ENCODE measurements around the gene F12.

F12 gene

GRCh38 chr5:177409043-177409801 is at the start of gene F12:
F12 (minus strand) TSS chr5:177409564; CDS start chr5:177409527, 37 bp downstream.
- DNase-seq: no peak

- no peak for DNase-seq
Measured at GRCh38 chr5:177458912-177459350, 49.6 kb upstream of the F12 start.

GRCh38 chr5:177457852-177458681 is 48.7 kb upstream of the F12 start:
- DNase-seq: no peak

DNA sequence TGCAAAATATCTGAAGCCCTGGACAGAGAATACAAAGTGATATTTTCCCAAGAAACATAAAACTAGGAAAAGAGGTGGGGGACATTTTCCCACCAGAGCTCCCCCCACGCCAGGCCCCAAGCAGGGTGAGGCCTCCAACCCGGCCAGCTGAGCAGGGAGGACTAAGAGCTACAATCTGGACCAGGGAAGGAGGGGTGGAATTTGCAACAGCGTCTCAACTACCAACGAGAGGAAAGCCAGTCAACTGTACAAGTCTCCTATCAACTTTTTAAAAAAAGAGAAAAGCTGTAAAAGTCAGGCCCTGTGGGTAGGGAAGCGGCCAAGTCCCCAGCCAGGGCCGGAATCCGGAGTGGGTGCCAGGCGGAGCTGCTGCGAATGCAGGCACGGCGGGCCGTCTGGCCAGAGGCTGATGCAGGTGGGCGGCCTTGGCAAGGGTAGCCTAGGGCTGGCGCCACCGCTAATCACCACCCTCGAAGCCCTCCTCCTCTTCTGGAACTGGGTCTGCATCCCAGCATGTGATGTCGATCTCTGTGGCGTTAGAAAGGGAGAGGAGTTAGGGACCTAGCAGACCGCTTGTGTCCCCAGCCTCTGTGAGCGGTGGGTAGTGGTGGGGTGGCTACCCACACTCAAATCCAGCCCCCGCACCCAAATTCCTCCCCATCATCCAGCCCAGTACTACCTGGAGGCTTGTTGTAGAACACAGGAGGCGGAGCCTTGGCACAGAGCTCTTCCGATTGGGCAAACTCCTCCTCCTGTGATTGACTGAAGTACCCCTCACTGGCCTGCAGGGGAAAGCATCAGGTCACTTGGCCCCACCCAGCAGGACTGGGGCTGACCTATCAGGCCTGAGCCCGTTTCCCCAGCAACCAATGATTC is 47.9 kb upstream of the F12 start:
- peak; percentile 84 for DNase-seq

DNA sequence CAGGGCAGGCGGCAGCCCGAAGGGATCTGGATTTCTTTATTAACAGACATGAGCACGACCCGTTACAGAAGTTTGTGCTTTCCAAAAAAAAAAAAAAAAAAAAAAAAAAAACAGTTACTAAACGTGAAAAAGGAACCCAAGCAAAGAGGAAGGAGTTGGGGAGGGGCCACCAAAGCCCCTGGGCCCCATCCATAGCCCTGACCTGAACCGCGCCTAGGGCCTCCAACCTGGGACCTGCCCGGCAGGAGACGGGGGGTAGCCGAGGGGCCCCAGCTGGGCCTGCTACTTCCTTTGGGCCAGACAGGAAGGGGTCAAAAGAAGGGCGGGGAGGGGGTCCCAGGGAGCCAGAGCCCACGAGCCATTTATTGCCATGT is 47.2 kb upstream of the F12 start:
- DNase-seq: no peak

DNA sequence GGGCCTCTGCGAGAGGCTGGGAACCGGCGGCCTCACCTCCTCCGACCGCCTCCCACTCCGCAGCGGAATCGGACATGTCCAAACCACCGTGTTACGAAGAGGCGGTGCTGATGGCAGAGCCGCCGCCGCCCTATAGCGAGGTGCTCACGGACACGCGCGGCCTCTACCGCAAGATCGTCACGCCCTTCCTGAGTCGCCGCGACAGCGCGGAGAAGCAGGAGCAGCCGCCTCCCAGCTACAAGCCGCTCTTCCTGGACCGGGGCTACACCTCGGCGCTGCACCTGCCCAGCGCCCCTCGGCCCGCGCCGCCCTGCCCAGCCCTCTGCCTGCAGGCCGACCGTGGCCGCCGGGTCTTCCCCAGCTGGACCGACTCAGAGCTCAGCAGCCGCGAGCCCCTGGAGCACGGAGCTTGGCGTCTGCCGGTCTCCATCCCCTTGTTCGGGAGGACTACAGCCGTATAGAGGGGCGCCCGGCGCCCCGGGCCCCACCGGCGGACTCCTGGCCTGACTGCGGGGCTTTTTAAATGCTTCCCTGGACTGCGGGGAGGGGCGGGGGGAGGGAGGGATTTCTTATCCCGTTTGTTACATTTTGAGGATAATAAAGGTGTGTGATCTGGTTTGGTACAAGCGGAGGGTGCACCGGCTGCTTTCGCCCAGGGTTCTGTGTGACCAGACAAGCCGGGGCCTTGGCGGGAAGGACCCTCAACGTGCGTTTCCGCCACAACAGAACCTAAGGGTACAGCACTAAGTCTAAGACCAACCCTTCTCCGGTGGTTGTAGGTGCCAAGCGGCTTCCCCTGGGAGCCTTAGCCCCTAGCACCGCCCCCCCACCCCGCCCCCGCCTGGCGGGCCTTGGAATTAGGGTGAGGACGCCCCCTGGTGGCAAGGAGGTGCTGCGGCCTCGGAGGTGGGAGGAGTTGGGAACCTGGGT is 46.6 kb upstream of the F12 start:
- peak; percentile 96 for DNase-seq

GRCh38 chr5:177455036-177455660 is 45.8 kb upstream of the F12 start:
- peak; percentile 93 for DNase-seq

- DNase-seq: peak; percentile 95
Measured at GRCh38 chr5:177454397-177455035, 45.2 kb upstream of the F12 start.

DNA sequence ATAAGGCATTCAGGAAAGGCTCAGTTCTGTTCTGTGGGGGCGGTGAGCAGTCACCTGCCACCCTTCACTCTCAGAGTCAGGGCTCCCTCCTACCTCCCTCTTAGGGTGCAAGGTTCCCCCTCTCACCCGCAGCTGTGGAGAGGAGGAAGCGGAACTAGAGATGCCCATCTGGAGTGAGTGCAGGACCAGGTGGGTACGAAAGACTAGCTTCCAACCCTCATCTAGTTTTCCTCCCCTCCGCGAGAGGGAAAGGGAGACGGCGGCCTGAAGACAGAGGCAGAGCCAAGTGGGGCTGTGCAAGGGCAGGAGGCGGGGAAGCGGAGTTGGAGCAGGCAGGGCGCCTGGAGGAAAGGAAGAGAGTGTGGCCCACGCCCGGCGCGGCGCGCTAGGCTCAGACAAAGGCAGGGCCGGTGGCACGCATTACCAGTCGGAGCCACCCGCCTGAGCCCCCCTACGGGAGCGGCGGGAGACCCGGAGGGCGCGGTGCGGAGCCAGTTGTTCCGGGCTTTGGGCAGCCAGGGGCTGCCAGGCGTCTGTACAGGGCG is 44.6 kb upstream of the F12 start:
- DNase-seq: no peak

DNA sequence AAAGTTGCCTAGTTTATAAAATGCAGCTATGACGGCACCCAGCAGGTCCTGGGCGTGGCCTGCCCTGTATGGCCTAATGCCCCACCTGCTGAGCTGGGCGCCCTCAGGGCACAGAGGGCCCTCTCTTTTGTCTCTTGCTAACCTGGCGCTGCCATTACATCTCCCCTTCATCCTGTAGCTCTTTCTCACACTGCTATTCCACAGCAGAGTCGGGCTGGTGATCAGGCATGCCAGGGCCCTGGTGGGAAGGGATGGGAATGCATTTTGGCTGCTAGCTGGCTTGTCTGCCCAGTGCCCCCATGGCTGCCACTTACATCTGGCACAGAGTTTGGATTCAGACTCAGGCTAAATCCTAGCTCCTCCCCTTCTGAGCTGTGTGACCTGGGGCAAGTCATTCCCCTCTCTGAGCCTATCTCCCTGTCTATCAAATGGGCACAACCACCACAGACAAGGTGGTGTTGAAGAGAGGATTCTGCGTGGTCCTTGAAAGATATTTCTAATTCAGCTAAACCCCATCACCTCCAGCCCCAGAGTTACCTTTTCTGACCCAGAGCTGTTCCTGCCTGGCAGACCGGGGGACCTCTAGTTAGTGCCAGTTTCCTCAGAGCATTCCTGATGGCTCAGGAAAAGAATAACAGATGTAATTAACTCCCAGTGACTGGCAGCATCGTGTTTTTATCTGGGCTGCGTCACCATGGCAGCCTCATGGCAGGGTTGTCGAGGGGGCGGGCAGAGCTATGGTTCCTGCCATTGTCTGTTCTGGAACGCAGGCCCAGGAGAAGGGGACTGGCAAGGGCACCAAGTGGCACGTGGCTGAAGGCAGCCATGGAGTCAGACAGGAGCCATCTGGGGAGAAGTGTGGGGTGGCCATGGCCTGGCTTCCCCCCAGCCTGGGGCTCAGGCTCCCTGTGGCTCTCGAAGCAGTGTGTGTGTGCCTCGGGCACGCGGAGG is 43.6 kb upstream of the F12 start:
- no peak for DNase-seq

DNA sequence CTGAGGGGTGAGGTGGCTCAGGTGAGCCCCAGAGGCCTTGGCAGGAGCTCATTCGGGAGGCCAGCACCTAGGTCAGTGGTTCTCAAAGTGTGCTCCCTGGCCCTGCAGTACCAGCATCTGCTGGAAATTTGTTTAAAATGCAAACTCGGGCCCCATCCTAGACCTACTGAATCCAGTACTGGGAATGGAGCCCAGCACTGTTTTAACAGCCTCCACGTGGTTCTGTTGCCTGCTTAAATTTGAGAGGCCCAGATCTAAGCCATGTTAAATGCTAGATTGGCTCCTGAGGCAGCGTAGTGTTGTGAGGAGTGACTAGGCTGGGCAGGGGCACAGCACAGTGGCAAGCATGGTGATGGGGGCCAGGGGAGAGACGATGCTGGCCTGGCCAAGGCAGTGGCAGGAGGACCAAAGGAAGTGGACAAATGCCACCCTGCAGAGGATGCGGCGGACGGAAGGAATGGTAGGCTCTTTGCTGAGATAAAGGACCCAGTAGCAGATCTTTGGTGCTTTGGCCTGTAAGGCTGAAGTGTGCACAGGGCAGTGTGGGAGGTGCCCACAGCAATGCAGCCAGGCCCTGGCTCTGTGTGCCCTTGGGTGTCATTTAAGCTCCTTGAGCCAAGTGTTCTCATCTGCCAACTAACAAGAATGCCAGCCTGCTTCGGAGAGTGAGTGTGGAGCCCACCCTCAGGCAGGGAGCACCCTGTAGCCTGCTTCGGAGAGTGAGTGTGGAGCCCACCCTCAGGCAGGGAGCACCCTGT is 41.5 kb upstream of the F12 start:
- no peak for DNase-seq

DNA sequence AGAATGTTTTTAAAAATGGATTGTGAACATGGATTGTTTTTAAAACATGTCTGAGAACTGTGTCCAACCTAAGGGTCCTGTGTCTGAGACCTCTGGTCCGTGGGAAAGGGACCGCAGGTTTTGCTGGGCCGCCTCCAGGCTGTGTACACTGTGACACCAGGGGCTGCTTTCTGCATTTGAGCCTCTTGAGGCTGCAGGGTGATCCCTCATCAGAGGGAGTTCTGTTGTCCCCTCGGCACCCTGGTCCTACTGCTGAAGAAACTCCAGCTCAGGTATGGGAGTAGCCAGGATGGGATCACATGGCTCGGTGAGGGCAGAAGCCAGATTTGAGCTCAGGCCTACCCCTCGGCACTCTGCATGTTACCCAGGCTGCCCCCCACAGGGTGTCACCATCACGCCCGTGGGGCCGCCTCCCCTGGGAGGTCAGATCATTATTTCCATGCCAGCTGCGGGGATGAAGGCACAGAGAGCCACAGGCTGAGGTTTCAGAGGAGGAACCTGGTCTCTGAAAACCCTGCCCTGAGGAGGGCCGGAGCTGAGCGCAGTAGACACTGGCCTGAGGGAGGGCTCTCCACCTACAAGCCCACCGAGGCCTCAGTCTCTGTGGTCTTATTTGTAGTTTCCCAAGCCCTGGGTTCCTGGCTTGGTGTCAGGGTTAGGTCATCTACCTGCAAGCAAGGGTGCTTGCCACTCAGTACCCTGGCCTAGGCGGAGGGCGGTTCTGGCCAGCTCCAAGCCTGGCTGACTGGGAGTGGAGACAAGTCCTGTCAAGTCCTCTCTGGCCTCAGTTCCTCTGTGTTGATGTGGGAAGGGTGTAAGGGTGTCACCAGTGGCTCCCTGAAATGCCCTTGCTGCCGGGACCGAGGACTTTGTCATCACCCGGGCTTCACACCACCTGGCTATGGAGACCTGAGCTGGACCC is 40.0 kb upstream of the F12 start:
- DNase-seq: no peak

DNA sequence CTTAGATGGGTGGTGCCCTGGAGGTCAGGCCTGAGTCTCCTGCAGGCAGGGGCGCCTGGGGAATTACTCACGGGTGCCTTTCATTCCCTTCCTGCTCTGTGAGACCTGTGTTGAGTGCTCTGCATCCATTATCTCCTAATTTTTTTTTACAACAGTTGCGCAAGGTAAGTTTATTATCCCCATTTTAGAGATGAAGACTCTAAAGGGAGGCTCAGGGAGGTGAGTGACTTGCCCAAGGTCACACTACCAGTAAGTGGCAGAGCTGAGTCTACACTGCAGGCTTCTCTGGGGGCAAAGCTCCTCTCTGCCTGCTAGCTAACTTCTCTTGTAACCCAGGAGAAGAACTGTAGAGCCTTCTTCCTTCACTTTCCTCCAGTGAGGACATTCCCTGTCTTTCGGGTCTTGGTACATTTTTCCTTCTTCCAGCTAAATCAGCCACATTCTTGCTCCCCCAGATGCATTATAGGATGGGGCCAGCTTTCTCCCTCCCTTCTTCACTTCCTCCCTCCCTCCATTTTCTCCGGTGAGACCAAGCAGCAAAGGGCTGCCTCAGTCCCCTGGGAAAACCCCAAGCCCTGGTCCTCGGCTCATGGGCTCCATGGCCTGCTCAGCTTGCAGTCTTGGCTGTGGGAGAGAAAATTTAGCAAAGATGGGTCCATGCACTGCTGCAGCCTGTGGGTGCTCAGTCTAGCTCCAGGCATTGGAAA is 39.0 kb upstream of the F12 start:
- DNase-seq: no peak

DNA sequence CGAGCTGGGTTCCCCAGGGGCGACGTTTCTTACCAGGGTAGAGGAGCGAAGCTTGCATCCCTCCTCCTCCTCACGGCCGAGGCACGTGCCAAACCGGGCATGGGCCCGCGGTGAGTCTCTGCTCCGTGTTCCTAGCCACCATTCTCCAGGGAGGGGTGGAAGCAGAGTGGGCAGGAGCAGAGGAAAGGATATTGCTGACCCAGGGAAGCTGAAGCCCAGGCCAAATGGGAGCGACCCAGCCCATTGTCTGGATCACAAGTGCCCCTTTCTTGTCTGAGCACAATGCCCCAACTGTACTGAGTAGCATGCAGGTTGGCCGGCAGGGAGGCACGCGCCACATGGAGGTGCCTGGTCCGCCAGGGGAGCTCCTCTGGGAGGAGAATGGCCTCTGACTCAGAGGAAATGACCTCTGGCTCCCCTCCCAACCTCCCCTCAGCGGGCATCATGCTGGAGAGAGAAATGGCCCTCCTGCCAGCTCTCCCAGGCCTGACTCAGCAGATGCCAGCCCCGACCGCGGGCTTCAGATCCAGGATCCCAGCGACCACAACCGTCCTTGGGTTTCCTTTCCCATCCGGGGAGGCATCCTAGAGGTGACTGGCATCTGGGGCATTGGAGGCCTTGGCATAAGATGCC is 38.4 kb upstream of the F12 start:
- DNase-seq: peak; percentile 29

DNA sequence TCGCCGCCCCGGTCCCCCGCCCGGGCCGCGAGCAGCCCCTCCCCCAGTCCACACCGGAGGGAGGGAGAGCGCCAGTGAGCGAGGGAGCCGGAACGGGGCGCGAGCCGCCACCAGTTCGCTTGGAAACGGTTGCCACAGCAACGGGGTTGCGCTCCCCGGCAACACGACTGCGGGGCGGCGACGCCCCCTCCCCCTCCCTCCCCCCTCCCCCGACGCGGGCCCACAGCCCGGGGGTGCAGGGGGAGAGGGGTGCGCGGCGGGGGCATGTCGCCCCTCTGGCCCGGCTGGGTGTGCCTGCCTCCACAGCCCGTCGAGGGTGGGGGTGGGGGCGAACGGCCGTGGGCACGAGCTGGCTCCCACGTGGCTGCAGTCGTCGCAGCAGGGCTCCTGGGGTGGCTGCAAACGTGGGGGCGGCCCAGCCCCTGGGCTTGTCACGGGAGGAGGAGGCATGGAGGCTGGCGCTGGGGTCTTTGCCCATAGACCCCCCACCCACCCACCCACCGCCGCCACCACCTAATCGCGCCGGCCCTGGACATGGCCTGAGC is 37.8 kb upstream of the F12 start:
- DNase-seq: peak; percentile 80
